GM10847 (cell line): Measurements from ENCODE around the gene NOVA2.

ENCODE experiments used
- POLR2A ChIP-seq: IDR thresholded peaks from 2 replicates; pipeline ENCODE4 v1.6.1; 2011; ENCODE audit not compliant: insufficient read length; ENCODE audit errors: extremely low read depth

Gene NOVA2

GRCh38 chr19:45958320-45958719, 15.3 kb downstream of the NOVA2 start:
- no peak for TF ChIP-seq POLR2A

GRCh38 chr19:45955905-45956608, 17.6 kb downstream of the NOVA2 start:
- no peak for TF ChIP-seq POLR2A

- no peak for TF ChIP-seq POLR2A
Measured at GRCh38 chr19:45954156-45954555, 19.5 kb downstream of the NOVA2 start.

GRCh38 chr19:45953676-45954075, 20.0 kb downstream of the NOVA2 start:
- TF ChIP-seq POLR2A = no peak

GRCh38 chr19:45952686-45953505, 20.8 kb downstream of the NOVA2 start:
- TF ChIP-seq POLR2A = no peak

GRCh38 chr19:45952341-45952685, 21.4 kb downstream of the NOVA2 start:
- no peak for TF ChIP-seq POLR2A

GRCh38 chr19:45947926-45948325, 25.7 kb downstream of the NOVA2 start:
- no peak for TF ChIP-seq POLR2A

GRCh38 chr19:45940515-45940805, 33.2 kb downstream of the NOVA2 start:
- no peak for TF ChIP-seq POLR2A

- TF ChIP-seq POLR2A = no peak
Measured at GRCh38 chr19:45939792-45940514, 33.7 kb downstream of the NOVA2 start.

GRCh38 chr19:45938733-45939319, 34.8 kb downstream of the NOVA2 start:
- no peak for TF ChIP-seq POLR2A

- TF ChIP-seq POLR2A = no peak
Measured at GRCh38 chr19:45935267-45935666, 38.4 kb downstream of the NOVA2 start.

- no peak for TF ChIP-seq POLR2A
Measured at GRCh38 chr19:45934551-45935230, 39.0 kb downstream of the NOVA2 start.

GRCh38 chr19:45933759-45934158, 39.9 kb downstream of the NOVA2 start:
- TF ChIP-seq POLR2A = no peak

- TF ChIP-seq POLR2A = no peak
Measured at GRCh38 chr19:45931055-45931454, 42.6 kb downstream of the NOVA2 start.

- TF ChIP-seq POLR2A = no peak
Measured at GRCh38 chr19:45929247-45929646, 44.4 kb downstream of the NOVA2 start.

- peak; percentile 74 for TF ChIP-seq POLR2A
Measured at GRCh38 chr19:45927565-45928261, 46.0 kb downstream of the NOVA2 start.
